IPS DF 6.9 (cell line): ENCODE data around the gene USE1.
A peak's percentile ranks its signal among the peaks of the same experiment; 100 is the strongest.

Experiments
- DNase-seq: peaks from one replicate; pipeline ENCODE4 v3.0.0-alpha.2; 2013; ENCODE audit warnings: low read depth, low spot score
- H3K27ac ChIP-seq: one replicate; pipeline ENCODE4 v1.5.1; 2013; ENCODE audit warnings: low read length, control low read depth
- H3K27me3 ChIP-seq: 2 replicates; pipeline ENCODE4 v1.6.1; 2013; ENCODE audit warnings: mild to moderate bottlenecking, low read length; ENCODE audit not compliant: control insufficient read depth, insufficient read depth
- H3K36me3 ChIP-seq: 2 replicates; pipeline ENCODE4 v1.6.1; 2013; ENCODE audit warnings: low read length; ENCODE audit not compliant: control insufficient read depth, insufficient read depth
- H3K4me1 ChIP-seq: 2 replicates; pipeline ENCODE4 v1.6.1; 2013; ENCODE audit warnings: low read length; ENCODE audit not compliant: control insufficient read depth, insufficient read depth
- H3K4me3 ChIP-seq: 2 replicates; pipeline ENCODE4 v1.5.1; 2013; ENCODE audit warnings: mild to moderate bottlenecking, low read length
- H3K9me3 ChIP-seq: 2 replicates; pipeline ENCODE4 v1.6.1; 2013; ENCODE audit warnings: low read length, inconsistent platforms; ENCODE audit not compliant: control insufficient read depth, insufficient read depth
- WGBS: extraction: QIAGEN DNeasy Blood & Tissue Kit; methylation state at CpG from one replicate; pipeline ENCODE4 v1.1.7; 2013; ENCODE audit warnings: mixed read lengths, missing lambda C conversion rate; ENCODE audit not compliant: insufficient read length, insufficient coverage; 5-methylcytosine and 5-hydroxymethylcytosine counted together

USE1 gene

DNA sequence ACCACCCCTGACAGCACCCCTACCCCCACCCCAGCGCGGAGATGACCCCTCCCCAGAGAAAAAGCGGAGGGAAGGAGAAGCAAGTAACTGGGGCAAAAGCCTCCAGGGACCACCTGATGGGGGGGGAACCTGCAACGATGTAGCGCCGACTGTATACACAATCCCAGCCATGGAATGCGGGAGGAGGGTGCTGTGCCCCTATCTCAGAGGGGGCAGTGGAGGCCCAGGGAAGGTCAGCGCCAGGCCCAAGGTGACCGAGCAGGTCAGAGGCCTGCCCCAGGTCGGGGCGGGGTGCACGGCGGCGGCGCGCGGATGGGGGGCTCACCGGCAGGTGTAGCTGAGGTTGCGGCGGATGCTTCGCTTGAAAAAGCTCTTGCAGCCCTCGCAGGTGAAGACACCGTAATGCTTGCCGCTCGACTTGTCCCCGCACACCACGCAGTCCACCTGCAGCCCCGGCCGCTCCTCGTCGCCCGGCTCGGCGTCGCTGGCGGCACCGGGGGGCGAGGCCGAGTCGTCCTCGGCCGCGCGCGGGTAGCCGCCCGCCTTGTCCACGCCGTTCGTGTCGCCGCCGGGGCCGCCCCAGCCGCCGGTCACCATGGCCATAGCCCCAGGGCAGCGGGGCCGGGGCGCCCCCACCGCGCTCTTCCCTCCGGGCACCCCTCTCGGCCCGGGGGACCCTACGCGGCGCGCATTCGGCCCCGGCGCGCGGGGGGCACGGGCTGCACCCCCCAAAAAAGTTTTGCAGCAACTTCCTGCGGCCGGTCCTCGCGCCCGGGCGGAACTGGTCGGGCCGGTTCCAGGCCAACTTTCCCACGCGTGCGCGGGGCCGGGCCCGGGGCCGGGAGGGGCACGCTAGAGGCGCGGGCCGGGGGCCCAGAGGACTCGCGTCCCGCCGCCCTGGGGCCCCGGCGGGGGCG lies 29.7 kb downstream of the USE1 start:
- no peaks in the 10 kb centered on the region for H3K36me3 ChIP-seq
- H3K4me1 ChIP-seq, result peaks cover 12% of the 10 kb centered on the region
- H3K27me3 ChIP-seq, result no peaks in the 10 kb centered on the region
- DNase-seq, result no peak
- no peaks in the 10 kb centered on the region for H3K9me3 ChIP-seq
- no peak overlapping the region for H3K27ac ChIP-seq
- H3K4me3 ChIP-seq, result peak overlapping the region; percentile 97
- WGBS, result no CpG with 5 or more reads among the region's 100 CpGs

DNA sequence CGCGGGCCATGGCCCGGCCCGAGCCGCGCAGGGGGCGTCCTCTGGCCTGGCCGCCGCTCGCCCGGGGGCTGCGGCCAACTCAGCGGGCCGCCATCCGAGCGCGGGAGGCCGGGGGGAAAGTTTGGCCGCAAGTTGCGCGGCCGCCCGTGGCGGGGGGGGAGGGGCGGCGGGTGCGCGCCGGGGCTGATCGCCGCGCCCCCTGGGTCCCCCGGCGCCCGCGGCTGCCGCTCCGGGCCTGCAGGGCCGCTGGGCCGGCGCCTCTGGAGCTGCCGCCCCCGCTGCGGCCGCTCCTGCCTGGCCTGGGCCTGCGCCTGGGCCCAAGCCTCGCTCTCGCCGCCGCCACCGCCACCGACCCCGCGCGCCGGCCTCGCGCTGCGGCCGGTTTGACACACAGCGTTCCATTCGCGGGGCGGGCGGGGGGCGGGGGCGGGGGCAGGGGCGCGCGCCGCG lies 30.4 kb downstream of the USE1 start, which contains the start of gene NR2F6:
Gene NR2F6 (minus strand): TSS at position 385 of the 450 bp plus-strand sequence. CDS start 699 bp downstream, outside the sequence.
- H3K9me3 ChIP-seq, result no peaks in the 10 kb centered on the region
- no peak for DNase-seq
- peaks cover 12% of the 10 kb centered on the region for H3K4me1 ChIP-seq
- H3K36me3 ChIP-seq, result no peaks in the 10 kb centered on the region
- no peaks in the 10 kb centered on the region for H3K27me3 ChIP-seq
- WGBS, result no CpG with 5 or more reads among the region's 72 CpGs
- H3K27ac ChIP-seq, result no peak within 1 kb of the TSS
- peak within 1 kb of the TSS; percentile 97 for H3K4me3 ChIP-seq

DNA sequence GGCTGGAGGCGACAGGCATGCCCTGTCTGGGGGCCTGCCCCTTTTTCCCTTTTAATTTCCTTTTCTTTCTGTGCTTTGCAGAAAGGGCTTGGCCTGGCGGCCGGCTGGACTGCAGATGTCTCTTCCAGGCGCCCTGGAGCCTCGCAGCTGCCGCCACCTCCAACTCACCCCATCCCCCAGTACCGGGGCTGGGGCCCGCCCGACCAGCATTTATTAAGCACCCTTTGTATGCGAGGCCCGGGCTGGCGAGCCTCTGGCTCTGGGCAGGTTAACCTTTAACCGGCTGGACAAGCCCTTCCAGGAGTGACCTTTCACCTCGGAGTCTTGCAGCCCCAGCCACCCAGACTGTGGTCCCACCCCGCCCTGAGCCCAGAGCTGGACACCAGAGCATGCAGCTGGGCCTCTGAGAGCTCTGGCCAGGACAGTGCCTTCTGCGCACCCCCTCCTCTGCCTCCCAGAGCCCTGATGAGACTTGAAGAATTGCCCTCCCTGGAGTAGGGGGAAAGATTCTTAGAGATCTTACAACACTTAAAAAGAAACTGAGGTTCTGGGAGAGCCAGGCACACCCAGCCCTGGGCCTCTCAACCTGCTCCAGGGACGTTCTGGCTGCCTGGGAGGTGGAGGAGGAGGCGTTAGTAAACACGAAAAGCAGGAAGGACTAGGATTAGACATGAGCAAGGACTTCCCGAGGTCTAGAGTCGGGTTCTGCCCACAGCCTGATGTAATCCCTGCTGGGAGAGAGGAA lies 31.7 kb downstream of the USE1 start:
- H3K36me3 ChIP-seq, result no peaks in the 10 kb centered on the region
- no CpG with 5 or more reads among the region's 21 CpGs for WGBS
- no peaks in the 10 kb centered on the region for H3K27me3 ChIP-seq
- H3K27ac ChIP-seq, result no peak overlapping the region
- no peaks in the 10 kb centered on the region for H3K9me3 ChIP-seq
- H3K4me3 ChIP-seq, result peak overlapping the region; percentile 41; the same call in 1 of the 2 replicates
- H3K4me1 ChIP-seq, result peaks cover 12% of the 10 kb centered on the region
- DNase-seq, result no peak

DNA sequence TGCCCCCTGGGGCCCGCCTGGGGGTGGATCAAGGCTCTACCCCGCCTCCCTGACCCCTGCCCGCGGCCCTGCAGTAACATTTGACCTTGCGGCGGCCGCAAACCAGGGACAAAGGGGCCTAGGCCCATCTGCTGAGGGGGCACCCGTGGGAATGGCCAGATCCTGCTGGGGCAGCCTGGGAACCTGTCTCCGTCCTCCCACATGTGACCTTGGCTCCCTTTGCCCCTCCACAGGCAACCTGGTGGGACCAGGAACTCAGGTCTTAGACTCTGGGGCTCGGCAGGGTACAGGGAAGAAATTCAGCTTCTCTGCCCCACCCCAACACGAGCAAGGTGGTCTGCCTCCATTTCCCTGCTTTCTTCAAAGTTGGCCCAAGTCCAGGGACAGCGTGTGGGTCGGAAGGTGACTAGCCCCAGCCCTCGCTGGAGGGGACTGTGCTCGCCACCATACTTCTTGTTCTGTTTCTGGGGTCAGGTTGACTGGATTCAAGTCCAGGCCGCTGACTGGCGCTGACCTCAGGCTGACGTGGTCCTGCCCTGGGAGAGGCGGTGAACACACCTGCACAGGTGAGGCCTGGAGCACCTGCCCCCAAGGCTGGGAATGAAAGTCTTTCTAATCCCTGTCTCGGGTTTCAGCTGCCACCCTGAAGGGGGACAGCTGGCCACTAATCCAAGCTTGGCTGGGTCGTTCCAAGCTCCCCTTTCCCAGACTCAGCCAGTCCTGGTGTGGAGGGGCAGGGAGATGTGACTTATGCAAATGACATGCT lies 33.0 kb downstream of the USE1 start:
- Histone ChIP-seq H3K4me3 (no peak overlapping the region), H3K9me3 (no peaks in the 10 kb centered on the region), H3K27ac (no peak overlapping the region), H3K36me3 (no peaks in the 10 kb centered on the region), H3K27me3 (no peaks in the 10 kb centered on the region), H3K4me1 (peaks cover 10% of the 10 kb centered on the region)
- WGBS, result no CpG with 5 or more reads among the region's 21 CpGs
- no peak for DNase-seq

DNA sequence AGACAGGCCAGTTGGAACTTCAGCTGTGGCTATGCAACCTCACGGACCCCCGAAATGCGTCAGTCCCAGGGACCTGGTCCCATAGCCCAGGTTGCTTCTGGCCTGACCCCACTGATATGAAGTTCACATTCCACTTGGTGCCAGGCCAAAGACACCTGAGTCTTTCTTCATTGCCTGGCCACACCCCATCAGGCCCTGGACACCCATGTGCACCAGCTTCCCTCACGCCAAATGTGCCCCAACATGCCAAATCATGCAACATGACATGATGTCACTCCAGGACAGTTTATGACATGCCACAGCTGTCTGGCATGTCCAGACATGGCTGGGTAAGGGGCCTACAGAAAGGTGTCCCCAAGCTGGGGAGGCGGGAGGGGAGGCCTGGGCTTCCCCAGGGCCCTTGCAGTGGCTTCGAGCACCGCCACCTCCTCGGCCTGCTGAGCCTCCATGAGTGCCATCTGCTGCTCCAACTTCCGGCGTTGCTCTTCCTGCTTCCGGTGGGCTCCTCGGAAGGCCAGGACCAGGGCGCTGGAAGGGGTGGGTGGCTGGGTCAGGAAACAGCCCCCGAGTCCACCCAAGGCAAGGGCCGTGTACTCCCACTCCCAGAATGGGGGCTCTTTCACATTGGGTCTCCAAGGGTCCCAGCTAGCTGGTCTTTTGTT lies 34.9 kb downstream of the USE1 start:
- Histone ChIP-seq H3K4me3 (no peak overlapping the region), H3K4me1 (peaks cover 10% of the 10 kb centered on the region), H3K27ac (no peak overlapping the region), H3K9me3 (no peaks in the 10 kb centered on the region), H3K36me3 (no peaks in the 10 kb centered on the region), H3K27me3 (no peaks in the 10 kb centered on the region)
- DNase-seq, result no peak
- no CpG with 5 or more reads among the region's 15 CpGs for WGBS

DNA sequence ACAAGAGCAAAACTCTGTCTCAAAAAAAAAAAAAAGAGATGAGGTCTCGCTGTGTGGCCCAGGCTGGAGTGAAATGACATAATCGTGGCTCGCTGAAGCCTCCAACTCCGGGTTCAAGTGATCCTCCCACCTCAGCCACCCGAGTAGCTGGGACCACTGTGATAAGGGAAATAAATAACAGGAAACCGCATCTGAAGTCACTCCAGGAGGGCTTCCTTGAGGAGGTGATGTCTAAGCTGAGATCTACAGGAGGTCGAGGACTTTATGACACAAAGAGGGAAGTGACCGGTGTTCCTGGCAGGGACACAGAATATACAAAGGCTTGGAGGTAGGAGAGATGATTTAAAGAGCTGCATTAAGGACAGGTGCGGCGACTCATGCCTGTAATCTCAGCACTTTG lies 39.5 kb downstream of the USE1 start:
- no peak for DNase-seq
- Histone ChIP-seq H3K36me3 (peaks cover 10% of the 10 kb centered on the region), H3K27ac (no peak overlapping the region), H3K4me3 (no peak overlapping the region), H3K27me3 (no peaks in the 10 kb centered on the region), H3K4me1 (no peaks in the 10 kb centered on the region), H3K9me3 (peaks cover 5% of the 10 kb centered on the region)
- no CpG with 5 or more reads among the region's 10 CpGs for WGBS

DNA sequence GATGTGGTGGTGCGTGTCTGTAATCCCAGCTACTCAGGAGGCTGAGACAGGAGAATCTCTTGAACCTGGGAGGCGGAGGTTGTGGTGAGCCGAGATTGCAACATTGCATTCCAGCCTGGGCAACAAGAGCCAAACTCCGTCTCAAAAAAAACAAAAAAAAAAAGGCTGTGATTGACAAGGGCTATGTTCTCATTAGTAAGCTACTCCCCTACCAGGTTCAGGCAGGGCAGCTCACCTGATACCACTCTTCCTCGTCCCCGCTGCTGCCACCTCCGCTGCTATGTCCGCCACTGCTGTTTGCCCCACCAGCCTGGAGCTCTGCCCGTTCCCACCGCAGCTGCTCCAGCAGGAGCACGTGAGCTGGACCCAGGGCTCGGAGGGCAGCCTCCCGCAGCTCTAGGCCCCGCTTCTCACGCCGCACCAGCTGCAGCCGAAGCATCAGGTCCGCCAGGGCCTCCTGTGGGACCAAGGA lies 40.0 kb downstream of the USE1 start:
- WGBS, result no CpG with 5 or more reads among the region's 18 CpGs
- H3K4me3 ChIP-seq, result no peak overlapping the region
- H3K4me1 ChIP-seq, result no peaks in the 10 kb centered on the region
- peaks cover 5% of the 10 kb centered on the region for H3K9me3 ChIP-seq
- H3K27ac ChIP-seq, result no peak overlapping the region
- peaks cover 12% of the 10 kb centered on the region for H3K36me3 ChIP-seq
- no peaks in the 10 kb centered on the region for H3K27me3 ChIP-seq
- DNase-seq, result no peak

DNA sequence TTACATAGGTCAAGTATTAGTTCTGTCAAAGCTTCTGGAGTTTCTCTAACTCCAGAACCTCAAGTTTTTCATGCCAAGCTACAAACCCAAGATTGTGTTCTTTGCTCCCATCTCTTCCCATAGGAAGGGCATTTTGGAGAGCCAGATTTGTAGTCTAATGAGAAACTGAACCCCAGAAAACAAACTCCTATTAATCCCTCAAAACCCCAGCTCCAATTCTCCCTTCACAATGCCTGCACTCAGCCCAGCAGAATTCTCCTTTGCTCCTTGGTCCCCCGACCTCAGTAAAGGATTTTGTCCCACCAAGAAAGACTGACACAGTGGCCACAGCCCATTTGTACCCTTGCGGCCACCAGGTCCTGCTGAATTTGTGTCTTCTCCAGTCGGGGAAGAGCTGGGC lies 41.0 kb downstream of the USE1 start:
- Histone ChIP-seq H3K4me1 (no peaks in the 10 kb centered on the region), H3K9me3 (peaks cover 5% of the 10 kb centered on the region), H3K27me3 (no peaks in the 10 kb centered on the region), H3K4me3 (no peak overlapping the region), H3K36me3 (peaks cover 12% of the 10 kb centered on the region), H3K27ac (no peak overlapping the region)
- no peak for DNase-seq
- WGBS, result no CpG with 5 or more reads among the region's 3 CpGs

DNA sequence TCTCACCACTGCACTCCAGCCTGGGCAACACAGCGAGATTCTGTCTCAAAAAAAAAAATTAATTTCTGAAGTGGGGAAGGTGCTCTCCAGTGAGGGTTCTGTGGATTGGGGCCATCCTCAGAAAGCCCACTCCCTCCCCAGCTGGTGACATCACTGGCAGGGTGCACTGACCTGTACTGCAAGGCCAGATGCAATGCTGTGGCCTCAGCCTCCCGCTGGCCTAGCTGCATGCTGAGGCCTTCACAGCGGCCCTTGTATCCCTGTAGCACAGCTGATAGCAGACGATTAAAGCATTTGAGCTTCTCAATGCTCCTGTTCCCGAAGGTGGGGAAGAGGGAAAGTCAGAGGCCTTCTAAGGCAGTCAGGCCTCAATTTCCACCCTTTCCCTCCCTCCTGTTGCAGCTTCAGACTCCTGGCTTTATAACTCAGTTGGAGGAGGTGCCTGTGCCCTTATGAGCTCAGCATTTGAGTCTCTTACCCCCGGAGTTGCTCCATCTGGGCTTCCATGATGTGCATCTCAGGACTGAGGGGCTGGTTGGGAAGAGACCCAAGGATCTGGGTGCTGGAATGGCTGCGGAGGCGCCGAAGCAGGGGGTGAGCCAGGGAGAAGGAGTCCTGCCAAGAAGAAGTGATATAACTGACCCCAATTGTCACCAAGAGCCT lies 44.1 kb downstream of the USE1 start:
- no peaks in the 10 kb centered on the region for H3K4me1 ChIP-seq
- WGBS, result no CpG with 5 or more reads among the region's 9 CpGs
- no peak for DNase-seq
- no peak overlapping the region for H3K4me3 ChIP-seq
- H3K27me3 ChIP-seq, result no peaks in the 10 kb centered on the region
- no peak overlapping the region for H3K27ac ChIP-seq
- H3K36me3 ChIP-seq, result peaks cover 12% of the 10 kb centered on the region
- peaks cover 5% of the 10 kb centered on the region for H3K9me3 ChIP-seq
